GM18505 (cell line): ENCODE measurements around the gene PUM2.
A peak's percentile ranks its signal among the peaks of the same experiment; 100 is the strongest.

ENCODE experiments used
- ATAC-seq: cut with Tn5 transposase; IDR thresholded peaks from one replicate; pipeline ENCODE4 v1.9.1; 2021; ENCODE audit not compliant: unreplicated experiment
- POLR2A ChIP-seq: IDR thresholded peaks from 4 replicates; pipeline ENCODE4 v1.6.1; 2011; ENCODE audit warnings: borderline replicate concordance; ENCODE audit not compliant: insufficient read depth, insufficient read length; ENCODE audit errors: extremely low read depth

PUM2 gene

GRCh38 chr2:20348542-20348941 lies 2.1 kb downstream of the PUM2 start:
- ATAC-seq, result no peak
- no peak for TF ChIP-seq POLR2A

DNA sequence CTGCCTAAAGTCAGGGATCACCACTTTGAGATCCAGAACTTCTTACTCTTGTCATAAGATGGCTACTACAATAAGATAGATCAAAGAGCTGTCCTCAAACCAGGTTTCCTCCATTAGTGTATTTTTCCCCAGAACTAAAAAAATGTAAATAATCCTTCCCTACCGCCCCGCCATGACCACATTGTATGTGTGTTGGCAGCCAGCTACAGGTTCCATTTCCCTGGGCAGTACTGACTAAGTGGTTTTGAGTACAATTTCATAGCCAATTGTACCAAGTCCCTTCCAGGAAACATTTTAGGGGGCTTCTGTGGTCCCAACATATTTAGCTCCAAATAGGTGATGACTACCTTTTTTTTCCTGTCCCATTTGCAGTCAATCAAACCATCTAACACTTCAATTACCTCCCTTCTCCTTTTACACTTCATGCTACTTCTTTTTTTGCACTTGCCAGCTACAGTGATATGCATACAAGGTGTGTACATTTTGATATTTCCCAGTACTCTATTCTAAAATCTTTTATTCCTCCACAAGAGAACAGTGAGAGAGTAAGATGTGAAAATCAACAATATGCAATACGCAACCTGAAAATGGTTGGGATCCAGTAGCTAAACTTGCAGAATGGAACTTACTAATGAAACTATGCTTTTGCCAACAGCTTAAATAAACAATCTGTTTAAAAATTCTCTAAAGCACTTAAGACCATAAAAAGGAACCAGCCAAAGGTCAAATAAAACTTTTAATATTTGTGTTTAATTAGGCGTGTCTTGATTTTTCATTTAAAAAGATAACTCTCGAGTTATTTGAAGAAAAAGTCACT lies 3.9 kb downstream of the PUM2 start:
- TF ChIP-seq POLR2A, result no peak
- no peak for ATAC-seq

GRCh38 chr2:20343128-20343527 lies 7.5 kb downstream of the PUM2 start:
- ATAC-seq, result no peak
- no peak for TF ChIP-seq POLR2A

DNA sequence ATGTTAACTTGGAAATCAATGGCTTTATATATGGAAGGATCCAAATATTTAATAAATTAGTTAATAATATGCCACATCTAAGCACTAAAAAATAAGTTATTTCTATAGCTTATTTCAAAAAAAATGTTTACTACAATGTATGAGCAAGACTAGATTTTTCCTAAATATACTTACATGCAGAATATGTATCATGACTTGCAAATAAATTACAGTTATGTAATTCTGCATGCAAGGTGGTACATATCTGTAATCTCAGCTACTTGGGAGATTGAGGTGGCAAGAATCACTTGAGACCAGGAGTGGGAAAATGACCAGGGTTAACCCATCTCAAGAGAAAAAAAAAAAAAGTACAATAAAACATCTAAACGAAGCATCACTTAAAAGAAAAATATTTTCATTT lies 11.6 kb downstream of the PUM2 start:
- no peak for TF ChIP-seq POLR2A
- no peak for ATAC-seq

- ATAC-seq, result no peak
- no peak for TF ChIP-seq POLR2A
These were observed 15.9 kb downstream of the PUM2 start for GRCh38 chr2:20334605-20335203.

- TF ChIP-seq POLR2A, result no peak
- peak; percentile 70 for ATAC-seq
These were observed 16.9 kb downstream of the PUM2 start for GRCh38 chr2:20333738-20334137.

GRCh38 chr2:20330192-20330591 lies 20.5 kb downstream of the PUM2 start:
- no peak for TF ChIP-seq POLR2A
- no peak for ATAC-seq

- no peak for TF ChIP-seq POLR2A
- no peak for ATAC-seq
These were observed 23.3 kb downstream of the PUM2 start for GRCh38 chr2:20327370-20327769.

DNA sequence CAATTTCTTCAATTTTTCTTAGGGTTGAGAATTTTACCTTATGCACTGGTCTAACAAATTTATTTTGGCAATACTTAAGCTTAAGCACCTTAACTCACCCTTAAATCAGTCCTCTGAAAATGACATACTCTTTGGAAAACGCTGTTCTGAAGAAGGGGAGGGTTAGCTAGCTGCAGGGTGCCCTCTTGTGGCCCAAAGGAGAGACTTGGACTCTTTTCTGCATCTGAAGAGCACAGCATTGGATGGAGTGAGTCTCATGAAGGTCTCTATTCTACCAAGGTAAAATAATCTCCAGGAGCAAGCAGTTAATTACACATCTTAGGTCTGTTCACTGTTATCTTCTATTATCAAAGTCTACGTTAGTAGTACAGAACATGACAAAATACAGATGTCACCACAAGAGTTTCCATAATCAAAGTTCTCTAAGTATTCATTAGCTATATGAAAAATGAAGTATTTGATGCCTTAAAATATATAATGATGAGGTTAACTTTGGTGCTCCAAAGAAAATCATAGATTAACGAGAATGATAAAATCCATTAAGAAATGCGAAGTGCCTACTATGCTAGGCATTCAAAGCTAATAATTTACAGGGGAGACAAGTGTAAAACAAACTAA lies 24.4 kb downstream of the PUM2 start:
- TF ChIP-seq POLR2A, result no peak
- ATAC-seq, result peak; percentile 72

DNA sequence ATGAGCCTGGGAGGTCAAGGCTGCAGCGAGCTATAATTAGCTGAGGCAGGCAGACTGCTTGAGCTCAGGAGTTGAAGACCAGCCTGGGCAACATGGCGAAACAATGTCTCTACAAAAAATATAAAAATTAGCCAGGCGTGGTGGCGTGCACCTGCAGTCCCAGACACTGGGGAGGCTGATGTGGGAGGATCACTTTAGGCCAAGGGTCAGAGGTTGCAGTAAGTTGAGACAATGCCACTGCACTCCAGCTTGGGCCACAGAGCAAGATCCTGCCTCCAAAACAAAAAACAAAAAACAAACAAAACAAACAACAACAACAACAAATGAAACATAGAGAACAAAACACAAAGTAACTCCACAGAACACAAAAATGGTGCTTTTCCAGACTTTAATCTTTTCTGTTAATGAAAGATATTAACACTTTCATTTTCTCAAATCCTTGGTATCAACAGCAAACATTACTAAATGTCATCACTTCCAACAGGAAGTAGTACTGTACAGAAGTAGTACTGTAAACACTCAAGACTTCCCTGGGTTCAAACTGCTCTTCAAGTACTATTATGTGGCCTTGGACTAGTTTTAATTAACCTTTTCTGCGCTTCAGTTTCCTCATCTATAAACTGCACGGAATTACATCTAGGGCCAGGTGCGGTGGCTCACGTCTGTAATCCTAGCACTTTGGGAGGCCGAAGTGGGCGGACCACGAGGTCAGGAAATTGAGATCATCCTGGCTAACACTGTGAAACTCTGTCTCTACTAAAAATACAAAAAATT lies 27.9 kb downstream of the PUM2 start:
- ATAC-seq, result no peak

DNA sequence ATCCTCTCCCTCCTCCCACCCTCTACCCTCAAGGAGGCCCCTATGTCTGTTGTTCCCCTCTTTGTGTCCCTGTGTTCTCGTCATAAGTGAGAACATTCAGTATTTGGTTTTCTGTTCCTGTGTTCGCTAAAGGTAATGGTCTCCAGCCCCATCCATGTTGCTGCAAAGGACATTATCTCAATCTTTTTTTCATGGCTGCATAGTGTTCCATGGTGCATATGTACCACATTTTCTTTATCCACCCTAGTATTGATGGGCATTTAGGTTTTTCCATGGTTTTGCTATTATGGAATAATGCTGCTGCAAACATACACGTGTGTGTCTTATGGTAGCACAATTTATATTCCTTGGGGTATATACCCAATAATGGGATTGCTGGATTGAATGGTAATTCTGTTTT lies 33.0 kb downstream of the PUM2 start:
- no peak for TF ChIP-seq POLR2A
- ATAC-seq, result no peak

More for the DNA sequence above, 27.9 kb downstream of the PUM2 start:
- no peak for TF ChIP-seq POLR2A

GRCh38 chr2:20317197-20317596 lies 33.4 kb downstream of the PUM2 start:
- no peak for ATAC-seq
- no peak for TF ChIP-seq POLR2A

GRCh38 chr2:20314562-20315501 lies 35.8 kb downstream of the PUM2 start:
- no peak for TF ChIP-seq POLR2A

GRCh38 chr2:20313659-20314058 lies 37.0 kb downstream of the PUM2 start:
- ATAC-seq, result no peak

More at GRCh38 chr2:20314562-20315501, 35.8 kb downstream of the PUM2 start:
- ATAC-seq, result no peak

More at GRCh38 chr2:20313659-20314058, 37.0 kb downstream of the PUM2 start:
- no peak for TF ChIP-seq POLR2A
